Measurements from ENCODE around the gene LEO1.

The LEO1 gene

DNA sequence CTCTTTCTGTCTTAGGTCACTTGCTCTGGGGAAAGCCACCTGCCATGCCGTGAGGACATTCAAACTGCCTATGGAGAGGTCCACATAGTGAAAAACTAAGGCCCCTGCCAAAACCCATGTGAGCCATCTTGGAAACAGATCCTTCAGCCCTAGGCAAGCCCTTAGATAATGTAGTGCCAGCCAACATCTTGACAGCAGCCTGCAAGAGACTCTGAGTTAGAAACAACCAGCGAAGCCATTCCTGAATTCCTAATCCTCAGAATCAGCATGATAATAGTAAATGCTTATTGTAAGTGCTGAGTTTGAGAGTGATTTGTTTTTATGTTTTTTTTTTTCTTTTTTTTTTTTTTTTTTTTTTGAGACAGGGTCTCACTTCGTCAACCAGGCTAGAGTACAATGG lies 40.6 kb downstream of the LEO1 start:
- DNase-seq (ENCODE audit: low spot score), result no peak

DNA sequence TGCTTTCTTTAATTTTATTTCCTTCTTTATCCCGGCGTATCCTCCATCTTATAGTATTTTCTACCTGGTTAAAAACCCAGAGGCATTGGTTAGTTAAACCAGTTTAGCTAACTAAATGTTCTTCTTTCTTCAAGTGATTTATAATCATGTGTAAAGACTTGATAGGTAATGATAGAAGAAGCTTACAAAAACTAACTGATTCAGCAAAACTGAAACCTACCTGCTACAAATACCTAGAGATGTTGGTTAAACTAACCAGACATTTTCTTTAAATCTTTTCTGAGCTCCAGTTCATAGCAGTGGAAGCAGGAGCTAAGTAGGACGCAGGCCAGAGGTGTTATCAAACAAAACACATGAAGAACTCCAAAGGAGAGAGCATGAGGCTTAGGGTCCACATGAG lies 44.8 kb downstream of the LEO1 start:
- DNase-seq (ENCODE audit: low spot score), result no peak

DNA sequence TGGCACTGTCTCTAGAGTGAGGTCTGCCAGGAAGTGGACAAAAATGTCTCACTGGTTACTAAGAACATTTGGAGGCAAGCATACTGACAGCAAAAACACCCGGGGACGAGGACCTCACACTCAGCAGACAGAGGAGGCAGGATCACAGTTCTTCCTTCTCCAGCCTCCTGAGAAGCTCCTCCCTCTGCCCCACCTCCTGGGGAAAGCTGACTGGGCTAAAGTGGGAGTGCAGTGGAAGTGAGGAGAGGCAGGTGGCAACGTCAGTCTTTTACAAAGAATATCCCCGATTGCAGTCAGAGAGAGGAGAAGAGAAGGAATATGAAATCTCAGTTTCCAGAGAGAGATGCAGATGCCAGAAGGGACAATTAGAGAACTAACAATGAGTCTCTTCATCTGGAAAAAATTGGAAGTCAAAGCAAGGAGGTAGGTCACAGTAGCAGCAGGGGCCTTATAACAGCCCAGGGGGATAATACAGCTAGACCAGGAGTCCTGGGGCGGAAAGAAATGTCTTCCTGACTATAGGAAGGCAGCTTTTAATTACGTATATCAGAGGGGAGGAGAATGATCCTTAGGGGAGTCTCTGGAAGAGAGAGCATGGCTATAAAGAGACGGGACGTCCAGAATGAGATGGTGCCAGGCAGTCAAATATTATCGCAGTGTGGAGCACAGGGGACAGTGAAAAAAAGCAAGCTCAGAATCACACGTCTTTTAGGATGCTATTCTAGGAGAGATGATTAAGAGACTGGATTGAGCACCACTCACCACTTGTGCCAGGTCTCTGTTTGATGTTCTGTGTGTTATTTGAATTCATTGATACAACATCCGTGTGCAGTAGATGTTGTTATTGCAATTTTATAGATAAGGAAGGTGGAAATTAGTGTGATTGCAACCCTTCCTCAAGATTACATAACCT lies 47.2 kb downstream of the LEO1 start:
- DNase-seq (ENCODE audit: low spot score), result no peak

DNA sequence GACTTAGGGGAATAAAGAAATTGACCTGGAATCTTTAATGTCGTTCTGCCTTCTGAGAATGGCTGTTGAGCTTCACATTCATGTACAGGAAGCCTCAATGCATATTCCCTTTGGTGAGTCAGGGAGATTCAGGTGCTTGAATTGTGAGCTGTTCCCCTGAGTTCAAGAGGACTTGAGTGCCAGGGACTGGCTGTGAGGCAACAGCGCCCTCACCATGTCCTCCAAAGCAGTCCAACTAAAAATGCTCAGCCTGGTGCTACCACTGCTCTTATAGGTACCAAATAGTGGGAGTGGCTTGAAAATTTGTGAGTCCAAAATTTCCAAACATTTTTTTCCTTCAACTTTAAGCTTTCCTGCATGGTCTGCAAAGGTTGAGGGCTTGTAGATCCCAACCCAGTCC lies 54.1 kb downstream of the LEO1 start:
- DNase-seq (ENCODE audit: low spot score), result peak; percentile 16

DNA sequence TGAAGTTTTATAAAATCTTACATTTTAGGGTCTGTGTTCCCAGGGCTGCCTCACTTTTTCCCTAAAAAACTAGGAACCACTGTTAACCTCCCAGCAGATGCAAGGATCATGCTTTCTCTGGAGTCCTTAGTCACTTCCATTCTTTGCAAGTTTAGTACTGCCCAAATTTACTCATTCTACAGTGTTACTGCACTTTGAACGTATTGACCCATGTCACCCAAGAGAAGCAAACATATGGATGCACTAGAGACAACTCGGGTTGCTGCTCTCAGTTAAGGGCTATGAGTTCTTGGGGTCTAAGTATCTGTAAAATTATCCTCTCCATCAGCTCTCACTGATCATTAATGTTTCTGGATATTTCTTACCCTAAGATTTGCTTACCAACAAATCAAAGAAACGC lies 59.0 kb downstream of the LEO1 start:
- no peak for DNase-seq (ENCODE audit: low spot score)

DNA sequence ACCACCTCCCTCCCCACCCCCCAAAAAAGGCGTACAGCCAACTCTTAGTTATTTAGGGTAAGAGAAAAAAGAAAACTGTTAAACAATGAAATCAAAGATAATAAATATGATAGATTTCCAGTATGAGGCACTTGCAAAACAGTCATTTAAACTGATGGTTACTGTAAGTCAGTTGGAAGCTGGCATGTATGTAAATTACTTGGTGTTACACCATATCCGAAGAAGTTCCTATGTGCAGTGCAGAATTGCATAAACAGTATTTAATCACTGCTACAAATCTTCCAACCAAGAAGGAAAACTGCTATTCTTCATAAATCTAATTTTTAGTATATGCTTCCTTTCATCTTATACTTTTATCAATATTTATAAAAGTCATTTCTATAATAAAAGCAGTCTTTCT lies 62.0 kb downstream of the LEO1 start:
- DNase-seq (ENCODE audit: low spot score), result no peak

DNA sequence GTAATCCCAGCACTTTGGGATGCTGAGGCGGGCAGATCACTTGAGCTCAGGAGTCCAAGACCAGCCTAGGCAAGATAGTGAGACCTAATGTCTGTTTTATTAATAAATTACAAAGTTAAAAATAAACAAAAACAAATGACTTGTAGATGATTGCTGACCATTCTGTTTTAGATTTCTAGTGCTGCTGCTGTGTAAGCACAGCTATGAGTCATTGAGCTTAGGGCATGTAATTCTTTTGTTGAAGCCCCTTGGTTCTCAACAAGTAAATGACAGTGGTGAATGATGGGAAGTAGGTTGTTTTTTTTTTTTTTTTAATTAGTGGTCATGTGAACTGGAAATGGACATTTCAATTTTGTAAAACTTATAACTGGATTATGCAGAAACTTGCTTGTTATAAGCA lies 63.3 kb downstream of the LEO1 start:
- DNase-seq (ENCODE audit: low spot score), result no peak

DNA sequence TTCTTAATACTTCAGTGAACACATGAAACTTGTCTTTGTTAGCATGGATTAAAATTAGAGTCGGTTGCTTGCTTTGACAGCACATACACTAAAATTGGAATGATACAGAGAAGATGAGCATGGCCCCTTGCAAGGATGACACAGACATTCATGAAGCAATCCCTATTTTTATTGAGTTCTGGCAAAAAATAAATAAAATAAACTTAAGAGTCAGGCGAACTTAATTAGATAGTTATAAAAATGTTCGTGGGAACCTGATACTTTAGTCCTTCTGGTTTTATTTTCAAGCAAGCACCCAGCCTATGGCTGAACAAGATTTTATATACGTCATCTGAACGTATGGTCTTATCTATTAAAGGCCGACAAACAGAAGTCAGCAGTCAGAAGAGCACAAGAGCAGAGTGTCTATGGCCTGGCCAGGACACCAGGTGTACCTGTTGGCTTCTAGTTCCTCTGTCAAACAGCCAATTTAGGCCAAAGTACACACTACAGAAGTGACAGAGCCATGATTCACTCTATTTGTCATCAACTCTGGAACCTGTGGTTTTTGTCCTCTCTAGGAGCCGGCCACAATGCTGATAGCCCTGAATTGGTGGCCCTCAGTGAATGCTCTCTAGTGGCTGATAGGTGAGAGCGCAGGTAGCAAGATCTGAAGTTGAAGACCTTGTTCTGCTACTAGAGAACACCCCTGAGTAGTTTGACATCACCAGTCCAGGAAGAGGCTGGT lies 64.3 kb downstream of the LEO1 start:
- DNase-seq (ENCODE audit: low spot score), result no peak

DNA sequence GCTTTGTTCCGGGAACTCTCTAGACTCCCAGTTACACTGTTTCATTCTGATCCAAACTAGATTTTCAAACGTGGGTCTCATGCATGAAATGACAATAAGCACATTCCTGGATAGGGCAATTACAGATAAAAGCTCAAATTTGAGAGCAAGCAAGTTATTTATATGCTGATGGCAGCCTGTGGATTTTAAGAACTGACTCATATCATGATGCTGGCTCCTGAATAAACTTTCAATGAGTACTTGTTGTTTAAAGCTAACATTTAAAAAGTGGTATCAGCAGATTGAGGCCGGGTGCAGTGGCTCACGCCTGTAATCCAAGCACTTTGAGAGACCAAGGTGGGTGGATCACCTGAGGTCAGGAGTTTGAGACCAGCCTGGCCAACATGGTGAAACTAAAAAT lies 66.6 kb downstream of the LEO1 start:
- no peak for DNase-seq (ENCODE audit: low spot score)

DNA sequence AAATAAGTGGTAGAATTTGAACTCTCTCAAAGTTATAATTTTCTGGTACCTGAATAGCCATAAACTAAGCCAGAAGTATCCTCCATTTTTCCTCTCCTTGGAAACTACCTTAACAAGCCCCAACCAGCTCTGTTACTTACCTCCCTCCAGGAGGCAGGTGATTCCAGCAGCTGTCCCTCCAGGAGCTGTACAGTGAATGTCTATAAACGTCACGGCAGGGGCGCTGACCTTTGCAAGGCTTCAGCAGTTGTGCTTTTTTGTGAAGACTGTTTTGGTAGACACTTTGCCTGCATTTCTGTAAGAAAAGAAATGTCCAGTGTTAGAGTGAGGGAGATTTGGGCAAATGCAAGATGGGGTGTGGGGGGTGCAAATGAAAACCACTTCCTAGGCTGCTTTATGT lies 67.2 kb downstream of the LEO1 start:
- no peak for DNase-seq (ENCODE audit: low spot score)

DNA sequence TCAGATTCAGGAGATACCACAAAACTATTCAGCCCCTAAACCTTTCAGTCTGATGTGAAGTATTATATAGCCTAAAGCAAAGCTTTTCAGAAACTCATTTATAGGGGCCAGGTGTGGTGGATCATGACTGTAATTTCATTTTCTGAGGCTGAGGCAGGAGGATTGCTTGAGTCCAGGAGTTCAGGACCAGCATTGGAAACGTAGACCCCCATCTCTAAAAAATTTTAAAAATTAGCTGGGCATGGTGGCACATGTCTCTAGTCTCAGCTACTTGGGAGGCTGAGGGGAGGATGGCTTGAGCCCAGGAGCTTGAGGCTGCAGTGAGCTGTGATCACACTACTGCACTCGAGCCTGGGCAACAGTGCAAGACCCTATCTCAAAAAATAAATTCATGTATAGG lies 82.1 kb downstream of the LEO1 start:
- DNase-seq (ENCODE audit: low spot score), result no peak

DNA sequence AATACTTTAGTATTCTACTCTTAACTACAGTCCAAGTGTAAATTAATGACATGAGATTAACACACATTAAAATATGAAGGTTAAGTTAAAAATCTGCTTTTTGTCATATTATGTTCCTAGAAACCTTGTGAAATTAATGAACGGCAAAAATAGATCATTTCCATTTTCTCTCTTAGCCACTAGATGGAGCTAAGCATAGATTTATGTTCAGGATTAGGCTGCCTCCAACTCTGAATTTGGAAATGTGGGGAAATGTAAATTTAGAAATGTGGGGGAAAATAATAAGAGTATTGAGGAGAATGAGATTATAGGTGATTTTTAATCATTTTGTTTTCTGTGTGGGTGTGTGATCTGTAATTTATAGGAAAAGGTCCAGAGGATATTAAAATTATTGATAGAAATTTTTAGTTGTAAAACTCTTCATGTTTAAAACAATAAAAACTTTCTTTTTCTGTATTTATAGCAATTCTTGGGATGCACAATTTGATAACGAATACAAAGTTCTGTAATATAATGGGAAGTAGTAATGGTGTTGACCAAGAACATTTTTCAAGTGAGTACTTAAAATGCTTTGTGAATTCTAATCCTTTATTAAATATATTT lies 82.9 kb downstream of the LEO1 start:
- peak; percentile 52 for DNase-seq (ENCODE audit: low spot score)

Data from hematopoietic multipotent progenitor cell treated with erythropoietin and hydrocortisone succinate and interleukin-3 and kit ligand, for 17 days (in vitro differentiated cells).